NCI-H82 treated with DMSO at 0.1 percent for 48 hours (cell line): ENCODE data around the gene SEC16A.

Experiments used
- DNase-seq: peaks from one replicate; lab custom pipeline; 2025; ENCODE audit not compliant: unreplicated experiment; lab: John Stamatoyannopoulos, UW

Gene SEC16A, protein sequence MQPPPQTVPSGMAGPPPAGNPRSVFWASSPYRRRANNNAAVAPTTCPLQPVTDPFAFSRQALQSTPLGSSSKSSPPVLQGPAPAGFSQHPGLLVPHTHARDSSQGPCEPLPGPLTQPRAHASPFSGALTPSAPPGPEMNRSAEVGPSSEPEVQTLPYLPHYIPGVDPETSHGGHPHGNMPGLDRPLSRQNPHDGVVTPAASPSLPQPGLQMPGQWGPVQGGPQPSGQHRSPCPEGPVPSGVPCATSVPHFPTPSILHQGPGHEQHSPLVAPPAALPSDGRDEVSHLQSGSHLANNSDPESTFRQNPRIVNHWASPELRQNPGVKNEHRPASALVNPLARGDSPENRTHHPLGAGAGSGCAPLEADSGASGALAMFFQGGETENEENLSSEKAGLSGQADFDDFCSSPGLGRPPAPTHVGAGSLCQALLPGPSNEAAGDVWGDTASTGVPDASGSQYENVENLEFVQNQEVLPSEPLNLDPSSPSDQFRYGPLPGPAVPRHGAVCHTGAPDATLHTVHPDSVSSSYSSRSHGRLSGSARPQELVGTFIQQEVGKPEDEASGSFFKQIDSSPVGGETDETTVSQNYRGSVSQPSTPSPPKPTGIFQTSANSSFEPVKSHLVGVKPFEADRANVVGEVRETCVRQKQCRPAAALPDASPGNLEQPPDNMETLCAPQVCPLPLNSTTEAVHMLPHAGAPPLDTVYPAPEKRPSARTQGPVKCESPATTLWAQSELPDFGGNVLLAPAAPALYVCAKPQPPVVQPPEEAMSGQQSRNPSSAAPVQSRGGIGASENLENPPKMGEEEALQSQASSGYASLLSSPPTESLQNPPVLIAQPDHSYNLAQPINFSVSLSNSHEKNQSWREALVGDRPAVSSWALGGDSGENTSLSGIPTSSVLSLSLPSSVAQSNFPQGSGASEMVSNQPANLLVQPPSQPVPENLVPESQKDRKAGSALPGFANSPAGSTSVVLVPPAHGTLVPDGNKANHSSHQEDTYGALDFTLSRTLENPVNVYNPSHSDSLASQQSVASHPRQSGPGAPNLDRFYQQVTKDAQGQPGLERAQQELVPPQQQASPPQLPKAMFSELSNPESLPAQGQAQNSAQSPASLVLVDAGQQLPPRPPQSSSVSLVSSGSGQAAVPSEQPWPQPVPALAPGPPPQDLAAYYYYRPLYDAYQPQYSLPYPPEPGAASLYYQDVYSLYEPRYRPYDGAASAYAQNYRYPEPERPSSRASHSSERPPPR (N-terminal part only)

DNA sequence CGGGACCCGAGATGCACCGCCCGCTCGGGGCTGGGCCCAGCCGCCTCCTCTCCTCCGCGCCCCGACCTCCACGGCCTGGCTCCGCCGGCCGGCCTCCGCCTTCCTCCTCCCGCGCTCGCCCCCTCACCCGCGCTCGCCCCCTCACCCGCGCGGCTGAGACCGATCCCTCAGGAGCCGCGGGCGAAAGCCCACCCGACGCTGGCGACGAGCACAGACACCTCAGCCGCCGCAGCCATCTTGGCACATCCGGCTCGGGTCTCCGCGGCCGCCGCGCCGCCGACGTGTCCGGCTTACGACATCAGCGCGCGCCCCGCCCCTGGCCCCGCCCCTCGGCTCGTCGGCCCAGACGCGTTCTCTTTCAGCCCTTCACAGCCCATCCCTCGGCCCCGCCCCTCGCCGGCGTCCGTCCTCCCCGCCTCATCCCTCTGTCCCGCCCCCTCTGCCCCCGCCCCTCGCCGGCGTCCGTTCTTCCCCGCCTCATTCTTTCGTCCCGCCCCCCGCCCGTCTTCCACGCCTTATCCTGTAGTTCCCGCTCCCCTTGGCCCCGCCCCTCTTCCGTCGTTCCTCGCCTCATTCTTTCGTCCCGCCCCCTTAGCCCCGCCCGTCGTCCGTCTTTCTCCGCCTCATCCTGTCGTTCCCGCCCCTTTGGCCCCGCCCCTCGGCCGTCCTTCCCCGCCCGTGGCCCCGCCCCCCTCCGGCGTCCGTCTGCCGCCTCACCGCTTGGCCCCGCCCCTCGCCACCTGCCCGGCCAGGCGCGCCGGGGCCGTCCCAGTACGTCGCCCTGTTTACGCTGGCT lies at the start of gene SEC16A:
TSS of gene SEC16A (minus strand) at position 248 of the 796 bp plus-strand sequence. CDS start 5,425 bp downstream, outside the sequence.
- peak; percentile 92 for DNase-seq

DNA sequence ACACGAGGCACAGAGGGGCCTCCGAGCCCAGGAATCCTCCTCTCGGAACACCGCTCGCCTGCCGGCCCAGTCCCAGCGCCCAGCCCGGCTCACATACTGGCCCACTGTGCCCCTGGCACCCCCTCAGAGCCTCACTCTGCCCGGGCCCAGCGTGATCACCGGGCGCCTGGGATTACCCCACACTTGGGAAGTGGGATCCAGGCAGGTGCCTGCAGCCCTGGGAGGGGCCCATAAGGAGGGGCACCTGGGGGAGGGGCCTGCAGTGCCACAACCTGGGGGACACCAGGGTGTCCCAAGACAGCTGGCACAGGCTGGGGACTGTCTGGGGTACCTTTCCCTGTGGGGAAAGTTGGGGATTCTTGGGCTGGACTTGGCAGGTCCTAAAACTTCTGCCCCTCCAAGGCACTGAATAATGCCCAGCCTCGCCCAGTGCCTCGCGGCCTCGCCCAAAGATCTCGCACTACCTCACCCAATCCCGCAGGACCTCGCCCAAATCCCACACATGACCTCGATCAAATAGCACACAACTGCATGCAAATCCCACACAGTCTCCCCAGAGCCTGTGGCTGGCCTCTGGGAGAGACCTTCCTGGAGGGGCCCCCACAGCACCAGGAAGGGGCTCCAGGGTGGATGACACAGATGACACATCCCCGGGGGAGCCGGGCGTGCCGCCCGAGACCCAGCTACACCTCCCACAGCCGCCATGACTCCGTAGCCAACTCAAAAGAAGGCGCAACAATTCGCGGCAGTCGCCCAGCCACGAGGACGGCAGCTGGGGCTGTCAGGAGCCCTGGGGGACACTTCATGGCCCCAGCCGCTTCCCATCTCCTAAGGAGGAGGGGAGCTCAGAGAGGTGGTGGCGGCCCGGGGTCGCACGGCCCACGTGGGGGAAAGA lies 49.3 kb upstream of the SEC16A start:
- no peak for DNase-seq

DNA sequence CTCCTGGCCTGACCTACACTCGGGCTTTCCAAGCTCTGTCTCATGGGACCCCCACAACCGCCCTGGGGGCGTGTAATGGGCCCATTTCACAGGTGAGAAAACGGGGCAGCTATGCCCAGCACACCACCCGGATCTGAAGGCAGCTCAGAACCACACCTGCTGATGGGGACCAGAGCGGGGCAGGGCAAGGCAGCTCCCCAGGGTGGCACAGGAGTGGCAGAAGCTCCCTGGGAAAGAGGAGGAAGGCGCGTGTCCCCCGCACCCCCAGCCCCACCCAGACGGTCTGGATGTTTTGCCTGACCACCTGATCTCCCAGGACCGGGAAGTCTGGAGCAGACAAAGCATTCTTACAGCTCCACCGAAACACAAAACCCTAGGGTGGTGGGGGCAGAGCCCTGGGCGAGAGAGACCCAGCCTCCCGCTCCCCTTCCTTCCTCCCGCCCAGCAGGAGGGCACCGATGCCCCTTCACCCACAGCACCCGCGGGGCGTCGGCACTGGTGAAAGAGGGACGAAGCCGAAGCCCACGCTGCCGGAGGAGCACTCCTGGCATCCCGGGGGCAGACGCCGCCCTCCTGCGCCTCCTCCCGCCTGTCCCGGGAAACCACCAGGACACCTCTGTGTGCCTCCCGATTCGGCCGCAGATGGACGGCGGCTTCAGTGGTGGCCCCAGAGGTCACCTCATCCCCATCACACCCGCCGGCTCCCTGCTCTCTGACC lies 48.5 kb upstream of the SEC16A start:
- DNase-seq = no peak

DNA sequence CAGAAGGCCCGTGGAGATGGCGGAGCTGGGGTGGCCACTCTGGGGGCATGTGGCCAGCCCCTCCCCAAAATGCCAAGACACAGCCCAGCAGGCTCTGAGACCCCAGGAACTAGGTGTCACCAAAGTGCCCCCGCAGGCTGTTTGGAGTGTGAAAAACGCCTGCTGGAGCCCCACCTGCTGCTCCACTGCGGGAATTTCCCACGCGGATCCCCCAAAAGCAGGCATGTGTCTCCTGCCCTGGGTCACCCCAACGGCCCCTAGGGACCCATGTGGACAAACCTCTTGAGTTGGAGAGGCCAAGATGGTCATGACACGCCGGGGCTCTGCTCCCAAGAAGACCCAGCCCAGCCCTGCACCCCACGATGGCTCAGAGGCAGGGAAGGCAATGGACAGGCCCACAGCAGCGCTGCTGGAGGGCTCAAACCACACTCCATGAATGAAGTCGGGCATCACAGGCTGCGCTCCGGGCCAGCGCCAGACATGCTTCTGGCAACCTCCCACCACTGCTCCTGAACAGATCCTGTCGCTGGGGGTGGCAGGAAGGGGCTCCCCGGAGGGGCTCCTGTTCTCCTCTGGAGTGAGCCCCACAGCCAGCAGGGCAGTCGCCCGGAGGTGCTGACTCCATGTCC lies 47.7 kb upstream of the SEC16A start:
- no peak for DNase-seq

DNA sequence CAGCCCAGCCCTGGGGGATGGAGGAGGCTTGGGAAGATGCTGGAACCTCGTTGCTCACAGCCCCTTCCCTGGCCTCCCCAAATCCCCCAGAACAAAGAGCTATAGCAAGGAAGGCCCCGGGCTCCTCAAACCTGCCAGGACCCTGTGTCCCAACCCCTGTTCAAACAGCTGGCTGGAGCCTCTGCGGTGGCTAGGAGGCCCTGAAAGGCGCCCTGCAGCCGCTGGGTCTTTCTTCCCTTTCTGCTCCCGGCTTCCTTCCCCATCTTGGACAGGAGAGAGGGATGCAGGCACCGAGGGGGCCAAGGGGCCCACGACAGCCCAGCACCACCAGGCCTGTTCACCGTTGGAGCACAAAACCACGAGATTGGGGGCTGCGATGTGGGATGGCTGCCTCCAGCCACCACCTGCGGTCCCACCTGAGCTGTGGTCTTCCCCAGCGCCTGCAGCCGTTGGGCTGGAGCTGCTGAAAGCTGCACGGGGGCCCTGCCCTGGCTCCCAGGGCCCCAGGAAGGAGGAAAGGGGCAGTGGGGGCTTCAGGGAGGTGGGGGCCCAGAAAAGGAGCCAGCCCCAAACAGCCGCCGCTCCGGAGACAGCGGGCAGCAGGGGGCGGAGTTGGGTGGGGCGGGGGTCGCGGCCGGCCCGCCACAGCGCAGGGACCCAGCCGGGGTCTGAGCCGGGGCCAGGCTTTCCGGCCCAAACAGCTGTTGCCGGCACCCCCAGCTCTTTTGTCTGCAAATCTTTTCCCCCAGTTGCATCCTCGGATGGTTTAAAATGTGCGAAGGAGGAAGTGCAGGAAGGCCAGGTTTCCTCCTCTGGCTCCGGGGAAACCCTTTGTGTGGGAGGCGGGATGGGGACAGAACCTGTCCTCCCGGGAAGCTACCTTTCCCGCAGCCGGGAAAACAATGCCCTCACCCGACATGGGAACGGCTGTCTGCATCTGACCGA lies 46.9 kb upstream of the SEC16A start:
- no peak for DNase-seq

DNA sequence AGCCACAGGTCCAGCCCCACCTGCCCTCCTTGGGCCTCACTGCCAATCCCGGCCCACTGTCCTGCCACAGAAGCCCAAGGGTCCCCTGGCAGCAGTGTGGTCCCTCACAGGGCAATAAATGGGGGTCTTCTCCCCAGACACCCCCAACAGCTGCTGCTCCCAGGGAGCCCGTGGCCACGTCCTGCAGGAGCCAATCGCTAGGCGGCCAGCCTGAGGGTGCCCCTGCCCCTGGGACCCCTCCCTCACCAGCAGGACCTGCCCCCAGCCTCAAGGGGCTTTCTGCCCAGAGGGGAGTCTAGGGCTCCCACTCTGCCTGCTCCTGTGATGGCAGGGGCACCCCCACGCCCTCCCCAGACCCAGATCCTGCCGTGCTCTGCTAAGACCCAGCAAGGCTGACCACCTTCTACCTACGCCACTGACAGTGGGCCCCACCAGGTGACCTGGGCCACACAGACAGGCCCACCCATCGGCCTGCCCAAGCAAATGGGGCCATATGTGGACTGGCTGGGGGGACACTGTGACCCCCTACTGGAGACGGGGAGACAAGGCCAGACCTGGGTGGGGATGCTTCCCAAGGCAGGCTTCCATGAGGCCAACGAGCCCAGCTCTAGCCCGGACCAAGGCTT lies 46.0 kb upstream of the SEC16A start:
- DNase-seq = no peak

DNA sequence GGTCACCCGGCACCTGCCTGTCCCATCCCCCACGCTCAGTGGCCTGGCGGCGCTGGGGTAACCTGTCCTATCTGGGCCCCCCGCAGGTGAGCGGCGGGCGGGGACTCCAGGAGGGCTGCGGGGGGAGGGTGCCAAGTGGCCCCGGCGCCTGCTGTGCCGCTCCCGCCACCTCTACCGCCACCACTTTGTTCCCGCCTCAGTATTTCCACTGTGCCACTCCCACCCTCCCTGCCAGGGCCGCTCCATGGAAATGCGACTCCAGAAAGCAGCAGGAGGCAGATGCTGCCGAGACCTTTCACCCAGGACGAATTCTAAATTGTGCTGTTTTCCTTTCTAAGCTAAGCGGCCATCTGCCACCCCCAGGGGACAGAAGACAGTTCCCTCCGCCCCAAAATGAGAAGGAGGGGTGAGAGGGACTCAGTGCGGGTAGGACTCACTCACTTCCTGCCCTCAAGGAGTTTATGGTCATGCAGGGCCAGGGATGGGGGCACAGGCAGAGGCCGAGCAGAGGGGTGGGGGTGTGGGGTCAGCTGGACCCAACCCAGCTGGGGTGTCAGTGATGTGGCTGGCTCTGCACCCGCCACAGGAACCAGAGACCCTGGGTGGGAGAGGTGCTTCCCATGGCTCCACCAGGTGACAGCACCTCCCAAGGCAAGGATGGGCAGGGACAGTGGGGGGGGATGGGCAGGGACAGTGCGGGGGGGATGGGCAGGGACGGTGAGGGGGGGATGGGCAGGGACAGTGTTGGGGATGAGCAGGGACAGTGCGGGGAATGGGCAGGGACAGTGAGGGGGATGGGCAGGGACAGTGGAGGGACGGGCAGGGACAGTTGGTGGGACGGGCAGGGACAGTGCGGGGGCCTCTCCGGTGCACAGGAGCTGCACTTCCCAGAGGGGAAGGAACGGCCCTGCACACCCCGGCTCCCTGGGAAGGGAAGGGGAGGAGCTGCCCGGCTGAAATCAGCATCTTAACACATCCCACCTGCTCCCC lies 45.2 kb upstream of the SEC16A start:
- peak; percentile 83 for DNase-seq

DNA sequence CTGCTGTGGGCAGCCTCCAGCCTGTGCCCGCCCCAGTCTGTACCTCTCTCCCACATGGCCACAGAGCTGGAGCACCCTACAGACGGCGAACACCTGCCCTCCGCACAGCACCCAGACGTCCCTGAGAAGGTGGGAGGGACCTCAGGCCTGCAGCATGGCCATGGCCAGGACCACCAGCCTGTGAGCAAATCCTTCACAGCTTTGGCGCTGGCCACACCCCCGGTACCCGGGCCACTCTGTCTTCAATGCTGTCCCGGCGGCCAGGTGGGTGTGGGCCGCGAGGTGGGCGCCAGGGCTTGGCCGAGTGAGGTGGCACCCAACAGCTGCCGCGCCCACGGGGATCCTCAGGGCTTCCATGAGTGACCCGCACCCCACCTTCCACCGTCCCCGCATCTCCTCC lies 44.3 kb upstream of the SEC16A start:
- no peak for DNase-seq

DNA sequence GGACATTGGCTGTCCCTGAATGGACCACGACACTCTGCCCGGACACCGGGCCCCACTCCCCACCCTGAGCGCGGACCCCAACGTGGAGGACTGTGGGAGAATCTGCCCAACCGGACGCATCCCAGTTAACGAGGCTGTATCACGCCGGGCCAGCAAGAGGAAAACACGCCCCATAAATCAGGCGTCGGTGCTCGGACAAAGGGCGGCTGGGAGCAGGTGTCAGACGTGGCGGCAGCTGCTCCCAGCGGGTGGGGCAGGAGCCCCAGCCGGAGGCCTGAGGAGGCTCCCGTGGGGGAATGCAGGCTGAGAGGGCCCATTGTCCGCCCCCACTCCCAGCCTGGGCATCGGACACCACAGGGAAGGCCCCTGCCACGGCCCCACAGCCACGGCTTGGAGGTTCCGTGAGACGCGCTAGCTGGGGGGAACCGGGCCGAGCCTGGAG lies 43.8 kb upstream of the SEC16A start:
- no peak for DNase-seq

DNA sequence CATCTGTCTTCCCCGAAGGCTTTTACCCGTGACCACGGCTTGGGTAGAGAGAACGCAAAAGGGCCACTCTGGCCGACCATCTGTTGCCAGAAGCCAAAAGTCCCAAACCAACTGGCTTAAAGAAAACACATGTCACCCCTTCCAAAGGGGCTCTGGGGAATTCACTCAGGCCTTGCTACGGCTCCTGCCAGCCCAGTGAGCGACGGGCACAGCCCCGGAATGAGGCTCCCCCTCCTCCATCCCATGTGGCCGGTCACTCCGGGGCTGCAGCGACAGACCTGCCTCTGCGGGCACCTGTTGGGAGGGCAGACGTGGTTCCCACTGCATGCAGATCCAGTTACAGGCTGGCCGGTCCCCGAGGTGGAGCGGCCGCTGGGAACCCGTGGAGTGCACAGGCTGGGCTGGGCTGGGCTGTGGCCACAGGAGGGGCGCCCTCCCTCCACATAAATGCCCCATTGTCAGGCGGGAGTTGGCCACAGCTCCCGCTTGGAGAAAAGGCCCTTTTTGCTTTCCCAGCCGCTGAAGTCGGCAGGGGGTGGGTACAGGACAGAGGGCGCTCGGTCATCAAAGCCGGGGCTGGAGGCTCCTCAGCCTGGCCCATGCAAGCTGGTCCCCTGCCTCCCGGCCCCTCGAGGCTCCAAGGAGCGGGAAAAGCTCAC lies 43.1 kb upstream of the SEC16A start:
- DNase-seq = peak; percentile 57

DNA sequence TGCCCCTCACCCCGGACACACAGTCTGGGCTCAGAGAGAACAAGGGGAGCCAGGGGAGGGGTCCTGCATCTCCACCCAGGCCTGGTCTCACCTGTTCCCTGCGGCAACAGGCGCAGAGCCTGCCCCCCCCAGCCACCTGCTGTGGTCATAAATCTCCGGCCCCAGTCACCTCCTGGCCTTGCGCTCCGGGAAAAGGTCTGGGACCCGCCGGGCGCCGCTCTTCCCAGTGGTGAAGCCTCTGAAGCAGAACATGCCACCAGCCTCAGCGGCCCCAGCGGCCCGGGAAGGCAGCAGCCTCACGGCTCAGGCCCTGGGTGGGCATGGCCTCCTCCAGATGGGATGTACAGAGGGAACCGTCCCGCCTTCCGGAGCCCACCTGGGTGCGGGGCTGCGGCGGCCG lies 42.4 kb upstream of the SEC16A start:
- no peak for DNase-seq

DNA sequence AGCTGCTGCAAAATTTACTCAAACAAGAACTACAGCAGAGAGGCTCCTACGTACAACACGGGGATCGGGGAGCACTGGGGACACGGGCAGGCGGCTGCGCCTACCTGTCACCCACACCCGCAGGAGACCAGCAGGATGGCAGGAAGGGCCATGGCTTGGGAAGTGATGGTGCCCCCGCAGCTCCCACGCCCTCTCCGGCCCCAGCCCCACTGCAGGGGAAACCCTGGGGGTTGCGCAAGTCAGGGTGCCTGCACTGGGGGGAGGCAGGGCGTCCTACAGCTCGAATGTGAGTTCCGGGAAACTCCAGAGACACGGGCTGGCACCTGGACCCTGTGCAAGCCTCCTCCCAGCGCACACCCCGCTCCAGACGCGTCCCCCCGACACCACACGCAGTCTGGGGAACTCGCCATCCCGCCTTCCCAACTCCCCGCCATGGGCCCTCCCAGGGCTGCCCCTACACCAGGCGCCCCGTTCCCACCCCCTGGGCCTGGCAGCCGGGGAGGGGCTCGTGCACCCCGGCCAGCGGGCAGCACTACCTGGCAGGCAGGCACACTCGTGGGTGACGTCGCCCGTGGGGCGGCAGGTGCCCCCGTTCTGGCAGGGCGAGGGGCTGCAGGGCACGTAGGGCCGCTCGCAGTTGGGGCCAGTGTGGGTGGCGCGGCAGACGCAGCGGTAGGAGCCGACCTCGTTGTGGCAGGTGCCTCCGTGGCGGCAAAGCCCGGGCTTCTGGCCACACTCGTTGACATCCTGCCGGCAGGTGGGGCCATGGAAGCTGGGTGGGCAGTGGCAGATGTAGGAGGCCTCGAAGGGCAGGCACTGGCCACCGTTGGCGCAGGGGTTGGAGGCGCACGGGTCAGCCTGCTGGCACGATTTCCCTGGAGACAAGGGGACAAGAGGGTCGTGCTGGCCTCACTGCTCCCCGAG lies 39.7 kb upstream of the SEC16A start:
- no peak for DNase-seq

DNA sequence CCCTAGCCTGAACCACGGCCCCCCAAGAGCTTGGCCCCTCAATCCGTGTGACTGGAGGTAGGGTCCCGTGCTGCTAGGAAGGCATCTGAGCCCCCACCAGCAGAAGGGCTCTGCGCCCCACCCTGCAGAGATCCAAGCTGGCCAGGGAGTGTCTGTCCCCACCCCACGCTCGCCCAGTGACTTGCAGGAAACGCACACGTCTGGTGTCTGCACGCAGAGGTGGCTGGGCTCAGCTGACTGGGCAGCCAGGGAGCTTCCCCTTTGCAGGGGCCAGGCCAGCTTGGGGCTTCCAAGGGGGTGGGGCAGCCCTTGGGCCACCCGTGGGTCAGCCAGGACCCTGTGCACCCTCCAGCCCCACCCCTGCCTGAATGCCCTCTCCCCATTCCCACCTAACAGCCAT lies 38.7 kb upstream of the SEC16A start:
- no peak for DNase-seq

DNA sequence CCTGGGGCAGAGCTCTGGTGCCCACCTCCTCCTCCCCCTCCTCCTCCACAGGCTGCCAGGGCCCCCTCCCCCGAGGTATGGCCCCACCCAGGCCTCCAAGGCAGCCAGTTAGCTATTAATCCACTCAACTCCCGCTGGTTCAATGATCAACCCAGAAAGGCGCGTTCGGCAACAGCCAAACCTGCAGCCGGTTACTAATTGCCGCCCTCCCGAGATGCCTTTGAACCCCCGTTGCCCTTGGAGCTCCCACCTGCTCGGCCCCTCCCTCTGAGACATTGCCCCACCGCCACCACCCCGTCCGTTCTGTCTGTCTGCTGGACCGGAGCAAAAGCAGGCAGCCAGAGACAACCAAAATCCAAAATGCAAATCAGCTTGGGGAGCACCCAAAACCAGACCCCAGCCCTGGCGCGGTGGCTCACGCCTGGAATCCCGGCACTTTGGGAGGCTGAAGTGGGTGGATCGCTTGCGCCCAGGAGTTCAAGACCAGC lies 37.3 kb upstream of the SEC16A start:
- DNase-seq = no peak
